HG02840 (cell line): ENCODE data around the gene PSMB5.
"Not testable (repeated sequence)": the region's sequence is repeated elsewhere in the genome, so short reads cannot be mapped to it uniquely, and the experiment has no call there.

Experiments used
- ATAC-seq: cut with Tn5 transposase; IDR thresholded peaks from one replicate; pipeline ENCODE4 v1.9.1; 2021; ENCODE audit warnings: mild to moderate bottlenecking, moderate library complexity, moderate number of reproducible peaks; ENCODE audit not compliant: unreplicated experiment, low FRiP score

The PSMB5 gene

GRCh38 chr14:23020143-23021128 is 14.3 kb downstream of the PSMB5 start:
- no peak for ATAC-seq

GRCh38 chr14:23018107-23018506 is 16.6 kb downstream of the PSMB5 start:
- ATAC-seq: no peak

GRCh38 chr14:23017091-23017490 is 17.6 kb downstream of the PSMB5 start:
- no peak for ATAC-seq

- no peak for ATAC-seq
Observed at GRCh38 chr14:23015618-23016017, 19.1 kb downstream of the PSMB5 start.

- ATAC-seq: not testable (repeated sequence)
Observed at GRCh38 chr14:23013749-23014054, 21.0 kb downstream of the PSMB5 start.

- no peak for ATAC-seq
Observed at GRCh38 chr14:23013054-23013748, 21.5 kb downstream of the PSMB5 start.

- no peak for ATAC-seq
Observed at GRCh38 chr14:23009939-23010726, 24.6 kb downstream of the PSMB5 start, which contains the start of gene C14orf93. C14orf93 (minus strand) TSS chr14:23010143; CDS start chr14:22999023, 11,120 bp downstream.

- no peak for ATAC-seq
Observed at GRCh38 chr14:23009483-23009938, 25.2 kb downstream of the PSMB5 start.

- ATAC-seq: no peak
Observed at GRCh38 chr14:23008831-23009230, 25.9 kb downstream of the PSMB5 start.

GRCh38 chr14:23006544-23007419 is 27.9 kb downstream of the PSMB5 start:
- ATAC-seq: peak; percentile 96

GRCh38 chr14:23006188-23006534 is 28.5 kb downstream of the PSMB5 start:
- ATAC-seq: no peak

GRCh38 chr14:23005451-23006187 is 29.1 kb downstream of the PSMB5 start:
- ATAC-seq: no peak

GRCh38 chr14:23004274-23004673 is 30.4 kb downstream of the PSMB5 start:
- ATAC-seq: not testable (repeated sequence)

- no peak for ATAC-seq
Observed at GRCh38 chr14:23002592-23002991, 32.1 kb downstream of the PSMB5 start.

GRCh38 chr14:23000860-23001259 is 33.8 kb downstream of the PSMB5 start:
- ATAC-seq: no peak

- no peak for ATAC-seq
Observed at GRCh38 chr14:22998329-22999012, 36.2 kb downstream of the PSMB5 start.

GRCh38 chr14:22997676-22998323 is 36.9 kb downstream of the PSMB5 start:
- no peak for ATAC-seq
